Measurements from ENCODE around the gene LDHD. TPM values are rescaled to one million over a fixed set of nuclear protein-coding genes. Genes with fewer than 3 reads are reported as not detected.

The LDHD gene
- total and polyA plus RNA-seq, 2 of the 13 experiments (the other 11 are each of a cell fraction or from before 2014, with no cell fraction given): 9.1 to 9.8 TPM

GRCh38 chr16:75118943-75119539, 2.5 kb upstream of the LDHD start (continued):
- TF ChIP-seq ZNF414 (CRISPR knock-in tag; IDR thresholded peaks at IDR 0.05) (no peak), HOXA3 (CRISPR knock-in tag; IDR thresholded peaks at IDR 0.05) (0 out of 2 replicates have a peak, but pooled peaks have one; percentile 21), ZMYM3 (CRISPR knock-in tag; IDR thresholded peaks at IDR 0.05) (0 out of 2 replicates have a peak, but pooled peaks have one; percentile 13), ZSCAN31 (CRISPR knock-in tag; IDR thresholded peaks at IDR 0.05; ENCODE audit: low read depth) (no peak), ZNF18 (CRISPR knock-in tag; IDR thresholded peaks at IDR 0.05; ENCODE audit: insufficient replicate concordance) (no peak), ZNF431 (CRISPR knock-in tag; IDR thresholded peaks at IDR 0.05; ENCODE audit: borderline replicate concordance, low read depth) (no peak), ZNF891 (CRISPR knock-in tag; IDR thresholded peaks at IDR 0.05) (no peak), SNAPC4 (CRISPR knock-in tag; IDR thresholded peaks at IDR 0.05) (no peak), ZSCAN9 (CRISPR knock-in tag; IDR thresholded peaks at IDR 0.05; ENCODE audit: borderline replicate concordance) (no peak), ZSCAN21 (CRISPR knock-in tag; IDR thresholded peaks at IDR 0.05; ENCODE audit: borderline replicate concordance) (no peak), SOX6 (IDR thresholded peaks at IDR 0.05) (no peak), SOX6 (CRISPR knock-in tag; IDR thresholded peaks at IDR 0.05) (peak; percentile 56; the same call in 1 of the 2 replicates), HNF1A (IDR thresholded peaks at IDR 0.05; ENCODE audit: low read depth) (no peak), HNF1A (CRISPR knock-in tag; IDR thresholded peaks at IDR 0.05; ENCODE audit: borderline replicate concordance) (0 out of 2 replicates have a peak, but pooled peaks have one; percentile 13), ZNF264 (CRISPR knock-in tag; IDR thresholded peaks at IDR 0.05) (no peak), GFI1 (CRISPR knock-in tag; IDR thresholded peaks at IDR 0.05; ENCODE audit: borderline replicate concordance) (peak; percentile 61; the same call in 1 of the 2 replicates)
